SK-N-SH (cell line): ENCODE measurements around the gene DND1. TPM values are rescaled to one million over a fixed set of nuclear protein-coding genes. Genes with fewer than 3 reads are reported as not detected.

ENCODE experiments used
- CTCF ChIA-PET: fragments of 300-600, 350-600 bp; formaldehyde crosslinking; extraction: SDS; loops from one replicate; lab custom pipeline; 2021; lab: Yijun Ruan, JAX
- POLR2A ChIA-PET: fragments of 350-600 bp; sonication (Branson Sonifier 250); formaldehyde crosslinking; extraction: SDS; loops from one replicate; lab custom pipeline; 2020; ENCODE audit warnings: antibody characterized with exemption, inconsistent platforms; lab: Yijun Ruan, JAX
- DNase-seq: peaks from one replicate; pipeline ENCODE4 v3.0.0; 2012
- H2AFZ ChIP-seq: fragments of 200-600 bp; sonication (generic); 2 replicates; pipeline ENCODE4 v1.8.1; 2016; ENCODE audit warnings: antibody characterized with exemption, mild to moderate bottlenecking, low read depth
- H3F3A ChIP-seq: fragments of 200-600 bp; sonication (generic); replicated peaks from 2 replicates; pipeline ENCODE3; 2016; ENCODE audit warnings: antibody characterized with exemption, mild to moderate bottlenecking; ENCODE audit not compliant: insufficient read depth
- H3K27ac ChIP-seq, 2 experiments: fragments of 200-500 bp in 1 of 2; fragments of 200-600 bp in 1 of 2; sonication (Bioruptor generic) in 1 of 2; sonication (generic), shearing (Covaris generic) in 1 of 2; 2 replicates each; pipeline versions ENCODE4 v1.5.1 to v1.6.1; 2014 to 2016; ENCODE audit warnings: low read depth in 2 of 2, inconsistent platforms in 1 of 2, low read length in 1 of 2, mild to moderate bottlenecking in 1 of 2, mixed read lengths in 1 of 2
- H3K27me3 ChIP-seq: fragments of 200-600 bp; sonication (generic), shearing (Covaris generic); 2 replicates; pipeline ENCODE4 v1.6.1; 2016; ENCODE audit warnings: mixed run types; ENCODE audit not compliant: insufficient read depth
- H3K36me3 ChIP-seq, 2 experiments: fragments of 200-500 bp in 1 of 2; fragments of 200-600 bp in 1 of 2; sonication (Bioruptor generic) in 1 of 2; sonication (generic) in 1 of 2; replicated peaks in 1 of 2; 2 replicates each; pipeline versions ENCODE3 to v1.5.1; 2014 to 2016; ENCODE audit warnings: low read length in 1 of 2, mild to moderate bottlenecking in 1 of 2; ENCODE audit not compliant: insufficient read depth in 2 of 2, control insufficient read depth in 1 of 2
- H3K4me1 ChIP-seq, 2 experiments: fragments of 200-500 bp in 1 of 2; fragments of 200-600 bp in 1 of 2; sonication (Bioruptor generic) in 1 of 2; sonication (generic), shearing (Covaris generic) in 1 of 2; 2 replicates each; pipeline versions ENCODE4 v1.5.1 to v1.6.1; 2014 to 2016; ENCODE audit warnings: low read depth in 1 of 2, low read length in 1 of 2, mixed run types in 1 of 2; ENCODE audit not compliant: insufficient read depth in 2 of 2, control insufficient read depth in 1 of 2
- H3K4me2 ChIP-seq: fragments of 200-600 bp; sonication (generic), shearing (Covaris generic); 2 replicates; pipeline ENCODE4 v1.6.1; 2017; ENCODE audit warnings: mixed run types
- H3K4me3 ChIP-seq, 2 experiments: fragments of 200-500 bp in 1 of 2; fragments of 200-600 bp in 1 of 2; sonication (Bioruptor generic) in 1 of 2; sonication (generic), shearing (Covaris generic) in 1 of 2; 2 replicates each; pipeline versions ENCODE4 v1.5.1 to v1.8.1; 2014 to 2016; ENCODE audit warnings: low read depth in 2 of 2, inconsistent platforms in 1 of 2, low read length in 1 of 2, mild to moderate bottlenecking in 1 of 2, mixed read lengths in 1 of 2, moderate library complexity in 1 of 2
- H3K79me2 ChIP-seq: fragments of 200-600 bp; sonication (generic); 2 replicates; pipeline ENCODE4 v1.8.1; 2017; ENCODE audit warnings: mild to moderate bottlenecking; ENCODE audit not compliant: insufficient read depth
- H3K9ac ChIP-seq: fragments of 200-600 bp; sonication (generic); 2 replicates; pipeline ENCODE4 v1.6.1; 2017; ENCODE audit warnings: mixed run types
- H3K9me2 ChIP-seq: fragments of 200-600 bp; sonication (generic); 2 replicates; pipeline ENCODE4 v1.6.1; 2017; ENCODE audit warnings: mixed run types
- H3K9me3 ChIP-seq: fragments of 200-600 bp; sonication (generic); 2 replicates; pipeline ENCODE4 v1.6.1; 2017; ENCODE audit warnings: mixed run types, mild to moderate bottlenecking, moderate library complexity
- H4K20me1 ChIP-seq: fragments of 200-600 bp; sonication (generic); 2 replicates; pipeline ENCODE4 v1.6.1; 2017; ENCODE audit warnings: mild to moderate bottlenecking, mixed run types; ENCODE audit not compliant: insufficient read depth
- ELF1 ChIP-seq: IDR thresholded peaks from 2 replicates; pipeline ENCODE4 v1.4.0; 2012
- EZH2phosphoT487 ChIP-seq: fragments of 200-600 bp; sonication (generic); IDR thresholded peaks from 2 replicates; pipeline ENCODE4 v1.6.1; 2017; ENCODE audit warnings: low read depth, mixed run types, mild to moderate bottlenecking, antibody characterized with exemption, moderate library complexity, borderline replicate concordance
- FOSL2 ChIP-seq: IDR thresholded peaks from 2 replicates; pipeline ENCODE4 v1.4.0; 2012; ENCODE audit warnings: low read depth, mild to moderate bottlenecking, moderate library complexity, borderline replicate concordance
- FOXJ3 ChIP-seq: sonication (generic); formaldehyde crosslinking; IDR thresholded peaks from 2 replicates; pipeline ENCODE4 v1.5.1; 2020; ENCODE audit warnings: mild to moderate bottlenecking, missing genetic modification reagents
- FOXM1 ChIP-seq: IDR thresholded peaks from 2 replicates; pipeline ENCODE4 v1.4.0; 2012; ENCODE audit warnings: low read depth, mild to moderate bottlenecking
- GABPA ChIP-seq: IDR thresholded peaks from 2 replicates; pipeline ENCODE4 v1.4.0; 2012; ENCODE audit warnings: low read depth, mild to moderate bottlenecking
- GATA2 ChIP-seq: sonication (generic); formaldehyde crosslinking; IDR thresholded peaks from 2 replicates; pipeline ENCODE4 v1.5.0; 2020; ENCODE audit warnings: mild to moderate bottlenecking, missing genetic modification reagents
- JUND ChIP-seq: IDR thresholded peaks from 2 replicates; pipeline ENCODE4 v1.4.0; 2012
- MXI1 ChIP-seq: IDR thresholded peaks from 2 replicates; pipeline ENCODE4 v1.6.1; 2012; ENCODE audit warnings: mild to moderate bottlenecking, low read depth, low read length, improper control_type of control experiment
- NRF1 ChIP-seq: IDR thresholded peaks from 2 replicates; pipeline ENCODE4 v1.6.1; 2012; ENCODE audit warnings: low read depth, mild to moderate bottlenecking, low read length
- POLR2AphosphoS5 ChIP-seq: IDR thresholded peaks from 2 replicates; pipeline ENCODE4 v1.6.1; 2012; ENCODE audit warnings: low read depth, low read length
- RAD21 ChIP-seq: IDR thresholded peaks from 2 replicates; pipeline ENCODE4 v1.6.1; 2012; ENCODE audit warnings: mild to moderate bottlenecking, low read length
- RCOR1 ChIP-seq: fragments of 150-350 bp; IDR thresholded peaks from 2 replicates; pipeline ENCODE4 v1.6.1; 2017; ENCODE audit warnings: antibody characterized with exemption, low read length
- RFX5 ChIP-seq: IDR thresholded peaks from 2 replicates; pipeline ENCODE4 v1.6.1; 2012; ENCODE audit warnings: mild to moderate bottlenecking, improper control_type of control experiment, low read length
- RXRA ChIP-seq: IDR thresholded peaks from 2 replicates; pipeline ENCODE4 v1.4.0; 2012; ENCODE audit warnings: low read depth, mild to moderate bottlenecking, borderline replicate concordance
- SIN3A ChIP-seq: IDR thresholded peaks from 2 replicates; pipeline ENCODE4 v1.6.1; 2012; ENCODE audit warnings: low read depth, mild to moderate bottlenecking, low read length, moderate library complexity, borderline replicate concordance
- SMC3 ChIP-seq: IDR thresholded peaks from 2 replicates; pipeline ENCODE4 v1.6.1; 2012; ENCODE audit warnings: low read depth, low read length, improper control_type of control experiment
- TAF1 ChIP-seq: IDR thresholded peaks from 2 replicates; pipeline ENCODE4 v1.6.1; 2012; ENCODE audit warnings: low read depth, mild to moderate bottlenecking, low read length, moderate library complexity, borderline replicate concordance
- YY1 ChIP-seq: IDR thresholded peaks from 2 replicates; pipeline ENCODE4 v1.4.0; 2012; ENCODE audit warnings: low read depth, mild to moderate bottlenecking
- WGBS: methylation state at CpG from one replicate; pipeline ENCODE4 v1.1.6; 2017; ENCODE audit warnings: low lambda C conversion rate; 5-methylcytosine and 5-hydroxymethylcytosine counted together
- polyA plus RNA-seq, 3 experiments: library from polyadenylated mRNA; depleted of rRNA; stranded (reverse); fragments of >200 nt; gene quantifications; 2 replicates each; pipeline ENCODE4 v1.2.3, GENCODE V29; 2012
- TF ChIP-seq, protein P1 (sequence below): IDR thresholded peaks from 2 replicates; pipeline ENCODE4 v1.4.0; 2012; ENCODE audit warnings: low read depth, borderline replicate concordance
- TF ChIP-seq, protein P2 (sequence below): IDR thresholded peaks from 2 replicates; pipeline ENCODE4 v1.4.0; 2012; ENCODE audit warnings: low read depth, borderline replicate concordance
- TF ChIP-seq, protein P3 (sequence below): IDR thresholded peaks from 2 replicates; pipeline ENCODE4; 2012
- TF ChIP-seq, protein P4 (sequence below): IDR thresholded peaks from 2 replicates; pipeline ENCODE4 v1.4.0; 2012; ENCODE audit warnings: low read depth
- TF ChIP-seq, protein P5 (sequence below): fragments of 150-350 bp; IDR thresholded peaks from 2 replicates; pipeline ENCODE4 v1.6.1; 2017; ENCODE audit warnings: antibody characterized with exemption, low read length, low read depth, borderline replicate concordance
- TF ChIP-seq, protein P6 (sequence below): IDR thresholded peaks from 2 replicates; pipeline ENCODE4 v1.6.1; 2012; ENCODE audit warnings: mild to moderate bottlenecking, low read depth, low read length, moderate library complexity

Gene DND1
- polyA plus RNA-seq, 1 of the 3 experiments (the other 2 are of a cell fraction): 1.2 TPM

DNA sequence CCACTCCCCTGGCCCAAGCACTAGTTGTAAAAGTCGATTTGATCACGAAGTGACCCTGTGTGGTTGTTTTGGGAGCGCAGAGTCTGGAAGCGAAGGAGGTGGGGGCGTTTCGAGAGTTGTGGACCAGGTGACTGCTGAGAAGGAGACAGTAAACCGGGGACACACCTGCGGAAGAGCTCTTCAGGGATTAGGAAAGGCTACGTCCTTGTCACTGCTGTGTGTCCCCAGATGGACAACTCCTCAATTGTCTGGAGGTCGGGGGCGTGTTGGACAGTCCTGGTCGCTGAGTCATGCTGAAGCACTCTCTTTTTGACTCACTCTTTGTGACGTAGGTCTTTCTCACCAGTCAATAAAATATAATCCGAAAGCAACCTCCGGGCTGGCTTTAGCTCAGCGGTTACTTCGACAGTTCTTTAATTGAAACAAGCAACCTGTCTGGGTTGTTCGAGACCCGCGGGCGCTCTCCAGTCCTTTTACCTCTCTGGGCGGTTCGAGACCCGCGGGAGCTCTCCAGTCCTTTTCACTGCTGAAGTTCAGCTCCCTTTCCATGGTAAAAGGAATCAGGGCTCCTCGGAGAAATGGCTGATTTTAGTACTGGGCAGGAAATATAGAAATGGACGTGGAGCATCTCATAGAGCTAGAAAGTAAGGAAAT lies 37.6 kb upstream of the DND1 start:
- CTCF ChIA-PET: interaction anchor here (1.5 to 1.9 kb wide), 3 partner anchors 9 to 359 kb away, joined by 3 to 8 read pairs (median 4); no protein-coding TSS in a partner anchor
- POLR2A ChIA-PET: interaction anchor here (0.9 kb wide), 1 partner anchor 10 kb away, joined by 3 read pairs; no protein-coding TSS in a partner anchor
- Histone ChIP-seq H3K79me2 (no peaks in the 10 kb centered on the region), H3K9me3 (no peaks in the 10 kb centered on the region), H3K27me3 (no peaks in the 10 kb centered on the region), H3K27ac (peak overlapping the region in 1 of 2 experiments; percentile 60; a peak in 2 of 4 replicates), H3K4me2 (peak overlapping the region; percentile 39; the same call in 1 of the 2 replicates), H3K4me1 (peaks cover 0 to 3% of the 10 kb centered on the region in 2 experiments; a peak in 1 of 4 replicates), H3K9ac (peak overlapping the region; percentile 46; the same call in 1 of the 2 replicates), H3K36me3 (peaks cover 7 to 14% of the 10 kb centered on the region in 2 experiments), H3K9me2 (no peaks in the 10 kb centered on the region), H3F3A (peaks cover 26% of the 10 kb centered on the region), H4K20me1 (no peaks in the 10 kb centered on the region), H3K4me3 (peak overlapping the region; percentile 2 to 31; a peak in 1 of 4 replicates), H2AFZ (peak overlapping the region; percentile 66)
- 22% methylated on average over 24 of the region's 27 CpGs for WGBS
- peak; percentile 14 for DNase-seq
- TF ChIP-seq NRF1 (no peak), MXI1 (no peak), SIN3A (peak; percentile 21; the same call in 1 of the 2 replicates), JUND (peak; percentile 79), SMC3 (no peak), EZH2phosphoT487 (no peak), RXRA (no peak), GABPA (no peak; the same call in 1 of the 2 replicates), YY1 (peak; percentile 59; the same call in 1 of the 2 replicates), FOXM1 (no peak), RCOR1 (no peak), POLR2AphosphoS5 (peak; percentile 22; the same call in 1 of the 2 replicates), RAD21 (no peak), GATA2 (CRISPR knock-in tag) (no peak), RFX5 (no peak), FOXJ3 (CRISPR knock-in tag) (no peak), FOSL2 (peak; percentile 93), TAF1 (0 out of 2 replicates have a peak, but pooled peaks have one; percentile 38), ELF1 (no peak)
- TF ChIP-seq, protein P1, sequence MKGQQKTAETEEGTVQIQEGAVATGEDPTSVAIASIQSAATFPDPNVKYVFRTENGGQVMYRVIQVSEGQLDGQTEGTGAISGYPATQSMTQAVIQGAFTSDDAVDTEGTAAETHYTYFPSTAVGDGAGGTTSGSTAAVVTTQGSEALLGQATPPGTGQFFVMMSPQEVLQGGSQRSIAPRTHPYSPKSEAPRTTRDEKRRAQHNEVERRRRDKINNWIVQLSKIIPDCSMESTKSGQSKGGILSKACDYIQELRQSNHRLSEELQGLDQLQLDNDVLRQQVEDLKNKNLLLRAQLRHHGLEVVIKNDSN: no peak
- TF ChIP-seq, protein P2, sequence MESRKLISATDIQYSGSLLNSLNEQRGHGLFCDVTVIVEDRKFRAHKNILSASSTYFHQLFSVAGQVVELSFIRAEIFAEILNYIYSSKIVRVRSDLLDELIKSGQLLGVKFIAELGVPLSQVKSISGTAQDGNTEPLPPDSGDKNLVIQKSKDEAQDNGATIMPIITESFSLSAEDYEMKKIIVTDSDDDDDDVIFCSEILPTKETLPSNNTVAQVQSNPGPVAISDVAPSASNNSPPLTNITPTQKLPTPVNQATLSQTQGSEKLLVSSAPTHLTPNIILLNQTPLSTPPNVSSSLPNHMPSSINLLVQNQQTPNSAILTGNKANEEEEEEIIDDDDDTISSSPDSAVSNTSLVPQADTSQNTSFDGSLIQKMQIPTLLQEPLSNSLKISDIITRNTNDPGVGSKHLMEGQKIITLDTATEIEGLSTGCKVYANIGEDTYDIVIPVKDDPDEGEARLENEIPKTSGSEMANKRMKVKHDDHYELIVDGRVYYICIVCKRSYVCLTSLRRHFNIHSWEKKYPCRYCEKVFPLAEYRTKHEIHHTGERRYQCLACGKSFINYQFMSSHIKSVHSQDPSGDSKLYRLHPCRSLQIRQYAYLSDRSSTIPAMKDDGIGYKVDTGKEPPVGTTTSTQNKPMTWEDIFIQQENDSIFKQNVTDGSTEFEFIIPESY: 0 out of 2 replicates have a peak, but pooled peaks have one; percentile 16
- TF ChIP-seq, protein P3, sequence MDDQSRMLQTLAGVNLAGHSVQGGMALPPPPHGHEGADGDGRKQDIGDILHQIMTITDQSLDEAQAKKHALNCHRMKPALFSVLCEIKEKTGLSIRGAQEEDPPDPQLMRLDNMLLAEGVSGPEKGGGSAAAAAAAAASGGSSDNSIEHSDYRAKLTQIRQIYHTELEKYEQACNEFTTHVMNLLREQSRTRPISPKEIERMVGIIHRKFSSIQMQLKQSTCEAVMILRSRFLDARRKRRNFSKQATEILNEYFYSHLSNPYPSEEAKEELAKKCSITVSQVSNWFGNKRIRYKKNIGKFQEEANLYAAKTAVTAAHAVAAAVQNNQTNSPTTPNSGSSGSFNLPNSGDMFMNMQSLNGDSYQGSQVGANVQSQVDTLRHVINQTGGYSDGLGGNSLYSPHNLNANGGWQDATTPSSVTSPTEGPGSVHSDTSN: peak; percentile 40; the same call in 1 of the 2 replicates
- TF ChIP-seq, protein P4, sequence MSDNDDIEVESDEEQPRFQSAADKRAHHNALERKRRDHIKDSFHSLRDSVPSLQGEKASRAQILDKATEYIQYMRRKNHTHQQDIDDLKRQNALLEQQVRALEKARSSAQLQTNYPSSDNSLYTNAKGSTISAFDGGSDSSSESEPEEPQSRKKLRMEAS: no peak
- TF ChIP-seq, protein P5, sequence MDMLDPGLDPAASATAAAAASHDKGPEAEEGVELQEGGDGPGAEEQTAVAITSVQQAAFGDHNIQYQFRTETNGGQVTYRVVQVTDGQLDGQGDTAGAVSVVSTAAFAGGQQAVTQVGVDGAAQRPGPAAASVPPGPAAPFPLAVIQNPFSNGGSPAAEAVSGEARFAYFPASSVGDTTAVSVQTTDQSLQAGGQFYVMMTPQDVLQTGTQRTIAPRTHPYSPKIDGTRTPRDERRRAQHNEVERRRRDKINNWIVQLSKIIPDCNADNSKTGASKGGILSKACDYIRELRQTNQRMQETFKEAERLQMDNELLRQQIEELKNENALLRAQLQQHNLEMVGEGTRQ: no peak
- TF ChIP-seq, protein P6, sequence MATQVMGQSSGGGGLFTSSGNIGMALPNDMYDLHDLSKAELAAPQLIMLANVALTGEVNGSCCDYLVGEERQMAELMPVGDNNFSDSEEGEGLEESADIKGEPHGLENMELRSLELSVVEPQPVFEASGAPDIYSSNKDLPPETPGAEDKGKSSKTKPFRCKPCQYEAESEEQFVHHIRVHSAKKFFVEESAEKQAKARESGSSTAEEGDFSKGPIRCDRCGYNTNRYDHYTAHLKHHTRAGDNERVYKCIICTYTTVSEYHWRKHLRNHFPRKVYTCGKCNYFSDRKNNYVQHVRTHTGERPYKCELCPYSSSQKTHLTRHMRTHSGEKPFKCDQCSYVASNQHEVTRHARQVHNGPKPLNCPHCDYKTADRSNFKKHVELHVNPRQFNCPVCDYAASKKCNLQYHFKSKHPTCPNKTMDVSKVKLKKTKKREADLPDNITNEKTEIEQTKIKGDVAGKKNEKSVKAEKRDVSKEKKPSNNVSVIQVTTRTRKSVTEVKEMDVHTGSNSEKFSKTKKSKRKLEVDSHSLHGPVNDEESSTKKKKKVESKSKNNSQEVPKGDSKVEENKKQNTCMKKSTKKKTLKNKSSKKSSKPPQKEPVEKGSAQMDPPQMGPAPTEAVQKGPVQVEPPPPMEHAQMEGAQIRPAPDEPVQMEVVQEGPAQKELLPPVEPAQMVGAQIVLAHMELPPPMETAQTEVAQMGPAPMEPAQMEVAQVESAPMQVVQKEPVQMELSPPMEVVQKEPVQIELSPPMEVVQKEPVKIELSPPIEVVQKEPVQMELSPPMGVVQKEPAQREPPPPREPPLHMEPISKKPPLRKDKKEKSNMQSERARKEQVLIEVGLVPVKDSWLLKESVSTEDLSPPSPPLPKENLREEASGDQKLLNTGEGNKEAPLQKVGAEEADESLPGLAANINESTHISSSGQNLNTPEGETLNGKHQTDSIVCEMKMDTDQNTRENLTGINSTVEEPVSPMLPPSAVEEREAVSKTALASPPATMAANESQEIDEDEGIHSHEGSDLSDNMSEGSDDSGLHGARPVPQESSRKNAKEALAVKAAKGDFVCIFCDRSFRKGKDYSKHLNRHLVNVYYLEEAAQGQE: peak; percentile 98
